K562 (cell line): ENCODE data around the gene MAN2B1. TPM values are rescaled to one million over a fixed set of nuclear protein-coding genes. Genes with fewer than 3 reads are reported as not detected.

Experiments
- CBX1 ChIP-seq: sonication (generic); IDR thresholded peaks from 2 replicates; pipeline ENCODE4 v1.6.1; 2016; ENCODE audit warnings: antibody characterized with exemption, low read depth, mild to moderate bottlenecking
- CCAR2 ChIP-seq: fragments of 200-400 bp; formaldehyde crosslinking; IDR thresholded peaks from 2 replicates; pipeline ENCODE4 v1.6.1; 2017; ENCODE audit warnings: mild to moderate bottlenecking, low read depth, low read length
- CEBPZ ChIP-seq: fragments of 150-350 bp; IDR thresholded peaks from 2 replicates; pipeline ENCODE4 v1.6.1; 2014; ENCODE audit warnings: low read depth, mild to moderate bottlenecking, low read length, borderline replicate concordance
- CREB1 ChIP-seq, 2 experiments: sonication (generic) in 1 of 2; formaldehyde crosslinking in 1 of 2; IDR thresholded peaks; 2 replicates each; pipeline versions ENCODE4 v1.6.1 to v1.8.0; 2012 to 2022; ENCODE audit warnings: inconsistent platforms in 1 of 2, mild to moderate bottlenecking in 1 of 2, missing genetic modification reagents in 1 of 2, moderate library complexity in 1 of 2
- DACH1 ChIP-seq: fragments of 450-650 bp; IDR thresholded peaks from 2 replicates; pipeline ENCODE4 v1.6.1; 2018; ENCODE audit not compliant: partially characterized antibody
- DNMT1 ChIP-seq: fragments of 450-650 bp; IDR thresholded peaks from 2 replicates; pipeline ENCODE4 v1.6.1; 2016; ENCODE audit warnings: antibody characterized with exemption, mild to moderate bottlenecking
- HIVEP1 ChIP-seq: fragments of 250-450 bp; sonication (Bioruptor Pico); IDR thresholded peaks from 2 replicates; pipeline ENCODE4 v1.4.0; 2020; ENCODE audit warnings: mild to moderate bottlenecking
- JUNB ChIP-seq: fragments of 450-650 bp; formaldehyde crosslinking; conservative IDR thresholded peaks from 2 replicates; pipeline ENCODE4 v1.4.0; 2020; ENCODE audit warnings: mild to moderate bottlenecking
- NCOA4 ChIP-seq: fragments of 450-650 bp; IDR thresholded peaks from 2 replicates; pipeline ENCODE4 v1.6.1; 2018; ENCODE audit warnings: mild to moderate bottlenecking; ENCODE audit not compliant: partially characterized antibody
- NCOR1 ChIP-seq: fragments of 450-650 bp; IDR thresholded peaks from 2 replicates; pipeline ENCODE4 v1.6.1; 2016; ENCODE audit warnings: mild to moderate bottlenecking, moderate library complexity
- SIN3B ChIP-seq: fragments of 450-650 bp; IDR thresholded peaks from 2 replicates; pipeline ENCODE4 v1.6.1; 2017; ENCODE audit warnings: low read depth, mild to moderate bottlenecking, moderate library complexity
- TAL1 ChIP-seq: fragments of 450-650 bp; IDR thresholded peaks from 2 replicates; pipeline ENCODE4 v1.6.1; 2016; ENCODE audit warnings: mild to moderate bottlenecking
- TBL1XR1 ChIP-seq, 2 experiments: IDR thresholded peaks; 2 replicates each; pipeline ENCODE4 v1.6.1; 2012; ENCODE audit warnings: improper control_type of control experiment in 2 of 2, low read length in 2 of 2, mild to moderate bottlenecking in 1 of 2
- TRIM28 ChIP-seq: fragments of 450-650 bp; IDR thresholded peaks from 2 replicates; pipeline ENCODE4 v1.6.1; 2017
- WHSC1 ChIP-seq: IDR thresholded peaks from one replicate; pipeline ENCODE4 v1.6.1; 2012; ENCODE audit warnings: low read length, control low read depth, inconsistent platforms
- XRCC5 ChIP-seq: fragments of 200-400 bp; formaldehyde crosslinking; IDR thresholded peaks from 2 replicates; pipeline ENCODE4 v1.6.1; 2017; ENCODE audit warnings: low read depth, mild to moderate bottlenecking, low read length
- ZNF143 ChIP-seq: sonication (generic); formaldehyde crosslinking; IDR thresholded peaks from 2 replicates; pipeline ENCODE4 v1.9.0; 2022; ENCODE audit warnings: mild to moderate bottlenecking, missing genetic modification reagents
- ZNF551 ChIP-seq: fragments of 250-450 bp; sonication (Bioruptor Pico); IDR thresholded peaks from 2 replicates; pipeline ENCODE4 v1.5.0; 2021; ENCODE audit warnings: mild to moderate bottlenecking, moderate library complexity
- ZNF644 ChIP-seq: fragments of 200-800 bp; sonication (Bioruptor generic); IDR thresholded peaks from 2 replicates; pipeline ENCODE4 v1.6.1; 2016; ENCODE audit warnings: low read depth, missing genetic modification characterization, missing compliant biosample characterization
- polyA plus RNA-seq, 8 experiments: library from polyadenylated mRNA; depleted of rRNA in 4 of 8; stranded (reverse) in 5 of 8; unstranded in 3 of 8; fragments of >200 nt; fragmentation: Nextera tagmentation in 2 of 8; fragmentation: Illumina TruSeq in 1 of 8; extraction: Ambion mirVana in 2 of 8; extraction: Trizol in 1 of 8; gene quantifications; 2 replicates each; pipeline versions ENCODE4 v1.2.1 to v1.2.3, GENCODE V29; 2011 to 2014; ENCODE audit warnings: inconsistent platforms in 1 of 8, missing spikeins in 1 of 8
- total RNA-seq, 7 experiments: library from RNA; depleted of rRNA in 6 of 7; stranded (reverse); fragments of >200 nt in 6 of 7; fragmentation: Illumina TruSeq in 2 of 7; extraction: Trizol in 2 of 7; gene quantifications; 2 replicates each; pipeline versions ENCODE4 v1.2.1 to v1.2.3, GENCODE V29; 2011 to 2021; ENCODE audit warnings: low replicate concordance in 1 of 7
- TF ChIP-seq, protein P1 (sequence below): fragments of 250-450 bp; sonication (Bioruptor Pico); IDR thresholded peaks from 2 replicates; pipeline ENCODE4 v1.6.1; 2021; ENCODE audit warnings: mild to moderate bottlenecking
- TF ChIP-seq, protein P2 (sequence below): fragments of 450-650 bp; formaldehyde crosslinking; conservative IDR thresholded peaks from 2 replicates; pipeline ENCODE4 v1.4.0; 2022; ENCODE audit warnings: mild to moderate bottlenecking, missing genetic modification characterization
- TF ChIP-seq, protein P3 (sequence below): fragments of 450-650 bp; IDR thresholded peaks from 2 replicates; pipeline ENCODE4 v1.6.1; 2014; ENCODE audit warnings: low read depth, mild to moderate bottlenecking, moderate library complexity, borderline replicate concordance

The MAN2B1 gene
- total and polyA plus RNA-seq, 9 of the 15 experiments (the other 6 are each of a cell fraction or from before 2014, with no cell fraction given): 0.59 to 33.8 (median 11.4) TPM

- TF ChIP-seq WHSC1 (no peak), XRCC5 (no peak), CCAR2 (no peak), TAL1 (no peak), DNMT1 (no peak), CREB1 (IDR thresholded peaks at IDR 0.05) (peak; percentile 47), CREB1 (CRISPR knock-in tag; IDR thresholded peaks at IDR 0.05) (peak; percentile 73; the same call in 1 of the 2 replicates), SIN3B (peak; percentile 80), DACH1 (no peak), ZNF143 (CRISPR knock-in tag) (peak; percentile 33; the same call in 1 of the 2 replicates), NCOA4 (no peak), CEBPZ (no peak), NCOR1 (no peak), ZNF551 (CRISPR knock-in tag) (no peak), JUNB (CRISPR knock-in tag) (no peak), HIVEP1 (CRISPR knock-in tag) (no peak), TRIM28 (no peak), ZNF644 (tag) (peak; percentile 30), TBL1XR1 (IDR thresholded peaks at IDR 0.05; ENCODE audit: low read length in 2 of 2) (peak in 1 of 2 experiments; percentile 83; a peak in 2 of 4 replicates), CBX1 (no peak; the same call in 1 of the 2 replicates)
- TF ChIP-seq, protein P1, sequence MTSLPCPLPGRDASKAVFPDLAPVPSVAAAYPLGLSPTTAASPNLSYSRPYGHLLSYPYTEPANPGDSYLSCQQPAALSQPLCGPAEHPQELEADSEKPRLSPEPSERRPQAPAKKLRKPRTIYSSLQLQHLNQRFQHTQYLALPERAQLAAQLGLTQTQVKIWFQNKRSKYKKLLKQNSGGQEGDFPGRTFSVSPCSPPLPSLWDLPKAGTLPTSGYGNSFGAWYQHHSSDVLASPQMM (CRISPR knock-in tag): no peak
- TF ChIP-seq, protein P2, sequence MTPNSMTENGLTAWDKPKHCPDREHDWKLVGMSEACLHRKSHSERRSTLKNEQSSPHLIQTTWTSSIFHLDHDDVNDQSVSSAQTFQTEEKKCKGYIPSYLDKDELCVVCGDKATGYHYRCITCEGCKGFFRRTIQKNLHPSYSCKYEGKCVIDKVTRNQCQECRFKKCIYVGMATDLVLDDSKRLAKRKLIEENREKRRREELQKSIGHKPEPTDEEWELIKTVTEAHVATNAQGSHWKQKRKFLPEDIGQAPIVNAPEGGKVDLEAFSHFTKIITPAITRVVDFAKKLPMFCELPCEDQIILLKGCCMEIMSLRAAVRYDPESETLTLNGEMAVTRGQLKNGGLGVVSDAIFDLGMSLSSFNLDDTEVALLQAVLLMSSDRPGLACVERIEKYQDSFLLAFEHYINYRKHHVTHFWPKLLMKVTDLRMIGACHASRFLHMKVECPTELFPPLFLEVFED (CRISPR knock-in tag): no peak
- TF ChIP-seq, protein P3, sequence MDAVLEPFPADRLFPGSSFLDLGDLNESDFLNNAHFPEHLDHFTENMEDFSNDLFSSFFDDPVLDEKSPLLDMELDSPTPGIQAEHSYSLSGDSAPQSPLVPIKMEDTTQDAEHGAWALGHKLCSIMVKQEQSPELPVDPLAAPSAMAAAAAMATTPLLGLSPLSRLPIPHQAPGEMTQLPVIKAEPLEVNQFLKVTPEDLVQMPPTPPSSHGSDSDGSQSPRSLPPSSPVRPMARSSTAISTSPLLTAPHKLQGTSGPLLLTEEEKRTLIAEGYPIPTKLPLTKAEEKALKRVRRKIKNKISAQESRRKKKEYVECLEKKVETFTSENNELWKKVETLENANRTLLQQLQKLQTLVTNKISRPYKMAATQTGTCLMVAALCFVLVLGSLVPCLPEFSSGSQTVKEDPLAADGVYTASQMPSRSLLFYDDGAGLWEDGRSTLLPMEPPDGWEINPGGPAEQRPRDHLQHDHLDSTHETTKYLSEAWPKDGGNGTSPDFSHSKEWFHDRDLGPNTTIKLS: peak; percentile 96; the same call in 1 of the 2 replicates
These were observed 14.8 kb upstream of the MAN2B1 start, which contains the start of gene DHPS (continued) for GRCh38 chr19:12681074-12681987.
